Peyer's patch (tissue), 4 donors: ENCODE measurements around the gene PPFIA4.

Source experiments
- CTCF ChIP-seq, 6 experiments: fragments of 450-650 bp in 4 of 6; fragments of 200-600 bp in 2 of 6; sonication (generic) in 1 of 6; IDR thresholded peaks; one replicate each; pipeline ENCODE4 v1.5.1; 2017 to 2019; ENCODE audit warnings: antibody characterized with exemption in 6 of 6, mild to moderate bottlenecking in 3 of 6, moderate library complexity in 1 of 6
- POLR2A ChIP-seq, 2 donors: fragments of 450-650 bp; IDR thresholded peaks; one replicate each; pipeline ENCODE4 v1.5.1; 2017; ENCODE audit warnings: antibody characterized with exemption in 2 of 2, mild to moderate bottlenecking in 2 of 2, moderate library complexity in 2 of 2

- TF ChIP-seq POLR2A (IDR thresholded peaks at IDR 0.05) (no peak), CTCF (IDR thresholded peaks at IDR 0.05) (no peak)
Measured at GRCh38 chr1:203078478-203078877, 52.2 kb downstream of the PPFIA4 start.
